Cerebellar nuclear complex (tissue), 1 donor: Measurements from ENCODE around the gene KIF25.

Experiments used
- DNase-seq, 2 experiments: peaks; one replicate each; lab custom pipeline; 2025; lab: John Stamatoyannopoulos, UW

The KIF25 gene

DNA sequence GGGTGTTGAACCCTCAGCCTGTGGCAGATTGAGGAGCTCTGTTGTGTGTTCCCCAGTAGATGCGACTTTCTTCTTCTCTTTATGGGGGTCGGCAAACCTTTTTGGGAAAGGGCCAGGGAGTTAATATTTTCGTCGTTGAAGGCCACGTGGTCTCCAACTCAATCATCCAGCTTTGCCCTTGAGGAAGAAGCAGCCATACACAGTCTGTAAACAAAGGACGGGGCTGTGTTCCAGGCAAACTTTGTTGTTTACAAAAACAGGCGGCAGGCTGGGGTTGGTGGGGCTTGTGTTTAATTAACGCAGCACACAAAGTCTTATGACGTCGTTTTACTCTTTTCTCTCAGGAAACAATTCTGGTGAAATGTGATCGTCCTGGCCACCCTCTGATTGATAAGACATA, 20.2 kb downstream of the KIF25 start:
- DNase-seq = no peak

DNA sequence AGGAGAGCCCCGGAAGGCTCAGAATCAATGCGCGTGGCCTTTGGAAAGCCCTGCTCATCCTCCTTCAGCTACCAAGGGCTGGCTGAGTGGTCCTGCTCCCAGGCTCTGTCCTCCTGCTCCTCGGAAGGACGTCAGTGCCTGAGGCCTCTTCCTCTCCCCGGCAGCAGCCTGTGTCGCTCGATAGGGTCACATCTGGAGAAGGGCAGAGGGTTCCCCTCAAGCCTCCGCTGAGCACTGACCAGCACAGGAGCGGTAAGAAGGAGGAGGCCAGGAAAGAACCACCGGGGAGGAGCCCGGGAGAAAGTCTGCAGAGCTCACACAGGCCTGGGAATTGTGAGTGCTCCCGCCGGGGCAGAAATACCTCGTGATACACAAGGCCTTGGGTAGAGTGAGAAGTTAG, 21.2 kb downstream of the KIF25 start:
- no peak for DNase-seq

GRCh38 chr6:168020242-168020641, 22.8 kb downstream of the KIF25 start:
- DNase-seq = no peak

DNA sequence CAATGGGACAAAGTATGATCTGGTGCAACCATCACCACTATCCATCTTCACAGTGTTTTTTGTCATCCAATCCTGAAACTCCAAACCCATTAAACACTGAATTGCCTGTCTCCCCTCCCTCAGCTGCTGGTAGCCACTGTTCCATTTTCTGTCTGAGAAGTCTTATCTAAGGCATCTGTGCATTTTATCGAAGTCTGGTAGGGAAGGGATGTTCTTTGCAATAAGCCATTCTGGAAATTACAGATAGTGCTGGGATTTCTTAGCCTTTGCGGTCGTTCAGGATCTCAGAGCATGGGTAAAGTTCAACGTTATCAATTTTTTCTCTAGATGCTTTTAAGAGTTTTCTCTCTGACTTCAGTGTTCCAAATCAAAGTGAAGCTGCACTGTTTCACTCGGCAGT, 24.1 kb downstream of the KIF25 start:
- DNase-seq = no peak

- DNase-seq = no peak
Observed at GRCh38 chr6:168022488-168023321, 25.2 kb downstream of the KIF25 start.

DNA sequence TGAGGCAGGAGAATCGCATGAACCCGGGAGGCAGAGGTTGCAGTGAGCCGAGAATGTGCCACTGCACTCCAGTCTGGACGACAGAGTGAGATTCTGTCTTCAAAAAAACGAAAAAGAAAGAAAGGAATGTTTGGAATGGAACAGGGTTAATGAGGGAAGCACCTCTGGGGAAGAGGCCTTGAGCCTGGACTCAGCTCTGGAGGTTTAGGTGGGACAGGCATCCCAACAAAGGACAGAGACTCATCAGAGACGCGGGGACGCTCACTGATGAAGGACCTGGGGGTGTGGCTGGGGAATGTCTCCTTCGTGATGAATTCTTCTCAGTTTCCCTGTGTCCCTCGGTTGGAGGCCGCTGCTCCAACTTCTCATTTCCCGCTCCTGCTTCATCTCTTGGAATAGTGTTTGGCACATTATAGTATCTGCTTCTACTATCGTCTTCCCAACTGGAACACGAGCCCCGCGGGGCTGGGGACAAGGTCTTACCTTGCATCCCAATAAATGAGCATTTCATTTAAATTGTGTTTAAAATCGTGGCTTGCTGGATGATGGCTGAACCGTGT, 27.6 kb downstream of the KIF25 start:
- DNase-seq = no peak

DNA sequence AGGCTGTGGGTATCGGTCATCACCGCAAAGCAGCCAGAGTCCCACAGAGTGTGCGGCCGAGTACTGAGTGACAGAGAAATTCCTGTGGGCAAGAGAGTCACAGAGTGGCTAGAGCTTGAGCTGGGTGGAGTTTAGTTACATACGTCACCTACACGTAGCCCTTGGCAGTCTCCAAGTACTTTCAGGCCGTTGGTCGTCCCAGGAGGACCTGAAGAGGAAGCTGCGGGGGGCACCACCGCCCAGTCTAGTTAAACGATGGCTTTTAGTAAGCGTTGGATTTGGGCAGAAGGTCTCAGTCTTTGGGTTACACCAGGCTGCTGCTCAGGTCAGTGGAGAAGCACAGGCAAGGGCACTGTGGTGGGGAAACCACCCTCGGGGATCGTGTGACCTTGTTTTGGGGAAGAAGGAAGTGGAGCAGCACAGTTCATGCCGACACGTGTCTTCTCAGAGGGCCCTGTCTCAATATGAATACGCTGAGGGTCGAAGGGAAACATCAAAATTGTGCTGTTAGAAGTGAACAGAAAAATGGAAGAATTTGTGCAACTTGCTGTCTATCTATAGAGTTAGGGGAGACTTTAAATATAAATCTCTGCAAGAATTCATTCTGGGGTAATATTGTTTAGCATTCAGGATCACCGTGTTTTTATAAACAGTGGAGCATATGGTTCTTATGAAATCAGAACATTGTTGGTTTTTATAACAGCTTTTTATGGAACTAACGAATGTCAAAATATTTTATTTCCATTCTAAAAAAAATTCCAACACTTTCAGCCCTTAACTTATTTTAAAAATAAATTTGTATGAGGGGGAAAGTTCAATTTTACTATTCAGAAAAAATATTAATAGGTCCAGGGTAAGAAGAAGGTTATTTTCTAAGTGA, 28.6 kb downstream of the KIF25 start:
- DNase-seq = no peak

DNA sequence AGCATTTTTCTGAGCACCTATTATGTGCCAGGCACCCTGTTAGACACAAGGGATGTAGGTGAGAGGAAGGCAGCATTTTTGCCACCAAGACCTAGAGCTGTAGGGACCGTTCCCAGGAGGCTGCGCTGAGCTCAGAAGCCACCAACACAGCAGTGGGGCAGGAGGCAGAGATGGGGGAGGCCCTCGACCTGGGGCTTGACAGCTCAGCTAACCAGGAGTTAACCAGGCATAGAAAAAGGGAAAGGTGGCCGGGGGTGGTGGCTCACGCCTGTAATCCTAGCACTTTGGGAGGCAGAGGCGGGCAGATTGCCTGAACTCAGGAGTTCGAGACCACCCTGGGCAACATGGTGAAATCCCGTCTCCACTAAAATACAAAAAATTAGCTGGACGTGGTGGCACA, 29.5 kb downstream of the KIF25 start:
- DNase-seq = no peak

- DNase-seq = no peak
Observed at GRCh38 chr6:168027521-168027920, 30.1 kb downstream of the KIF25 start.

- no peak for DNase-seq
Observed at GRCh38 chr6:168028181-168028580, 30.7 kb downstream of the KIF25 start.

GRCh38 chr6:168029459-168030217, 32.2 kb downstream of the KIF25 start:
- no peak for DNase-seq

DNA sequence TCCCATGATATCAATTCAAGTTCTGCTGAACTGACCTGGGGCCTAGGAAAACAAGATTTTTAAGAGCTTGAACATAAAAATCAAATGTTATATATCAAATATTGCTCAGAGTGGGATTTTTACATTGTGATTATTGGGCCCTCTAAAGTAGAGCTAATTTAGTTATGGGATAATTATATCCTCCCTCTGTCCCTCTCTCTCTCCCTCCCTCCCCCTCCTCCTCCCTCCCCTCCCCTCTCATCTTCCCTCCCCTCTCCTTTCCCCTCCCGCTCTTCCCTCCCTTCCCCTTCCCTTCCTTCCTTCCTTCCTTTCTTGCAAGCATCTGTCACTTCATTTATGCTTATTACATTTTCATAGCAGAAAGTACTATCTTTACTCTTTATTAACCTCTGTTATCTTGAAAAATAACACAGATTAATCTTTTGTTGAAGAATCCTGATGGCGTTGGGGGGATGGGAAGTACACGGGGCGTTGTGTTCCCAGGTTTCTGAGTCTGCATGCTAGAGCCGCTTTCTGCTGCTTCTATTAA, 32.8 kb downstream of the KIF25 start:
- no peak for DNase-seq

- DNase-seq = no peak
Observed at GRCh38 chr6:168030908-168031307, 33.4 kb downstream of the KIF25 start.

DNA sequence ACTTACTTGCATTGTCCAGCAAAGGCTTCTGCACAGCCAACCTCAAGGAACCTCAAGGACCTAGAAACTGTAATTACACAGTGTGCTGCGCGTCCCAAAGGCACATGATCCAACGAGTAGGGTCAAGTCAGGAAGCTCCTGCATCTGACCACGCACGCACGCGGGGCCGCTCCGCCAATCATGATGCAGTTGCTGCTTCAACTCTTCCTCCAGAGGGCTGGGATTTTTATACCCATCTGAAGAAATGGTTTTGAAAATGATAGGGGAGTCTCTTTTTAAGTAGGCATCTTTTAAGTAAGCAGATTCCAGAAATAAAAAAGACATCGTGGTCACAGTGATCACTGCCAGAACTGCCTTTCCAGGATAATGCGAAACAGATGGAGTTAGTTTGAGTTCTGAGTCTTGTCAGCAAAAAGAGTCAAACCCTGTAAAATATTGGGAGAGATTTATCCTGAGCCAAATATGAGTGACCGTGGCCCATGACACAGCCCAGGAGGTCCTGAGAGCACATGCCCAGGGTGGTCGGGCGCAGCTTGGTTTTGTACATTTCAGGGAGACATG, 34.0 kb downstream of the KIF25 start:
- no peak for DNase-seq

GRCh38 chr6:168032005-168032760, 34.7 kb downstream of the KIF25 start:
- no peak for DNase-seq

DNA sequence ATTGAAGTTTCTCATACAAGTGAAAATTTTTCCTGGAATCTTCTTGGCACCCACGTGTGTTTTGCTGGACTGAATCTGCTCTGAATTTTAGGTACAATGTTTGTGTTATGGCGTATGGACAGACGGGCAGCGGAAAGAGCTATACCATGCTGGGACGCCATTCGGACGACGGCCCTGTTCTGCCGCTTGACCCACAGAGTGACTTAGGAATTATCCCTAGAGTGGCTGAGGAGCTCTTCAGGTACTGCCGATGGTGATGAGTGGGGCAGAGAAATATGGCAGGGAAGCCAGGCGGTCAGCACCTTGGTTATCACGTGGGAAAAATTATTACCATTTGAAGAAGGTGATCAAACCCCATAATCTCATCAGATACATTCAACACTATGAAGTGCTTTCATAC, 36.3 kb downstream of the KIF25 start:
- no peak for DNase-seq

GRCh38 chr6:168034537-168034936, 37.1 kb downstream of the KIF25 start:
- no peak for DNase-seq

- DNase-seq = no peak
Observed at GRCh38 chr6:168035098-168035660, 37.7 kb downstream of the KIF25 start.

- DNase-seq = no peak
Observed at GRCh38 chr6:168035661-168036545, 38.4 kb downstream of the KIF25 start.
